Mononuclear cell (primary cell): ENCODE data around the gene GORASP2. TPM values are rescaled to one million over a fixed set of nuclear protein-coding genes. Genes with fewer than 3 reads are reported as not detected.

Experiments
- H3K27me3 ChIP-seq: 2 replicates; pipeline ENCODE4 v1.6.0; 2011; ENCODE audit warnings: low read length, control low read depth; ENCODE audit not compliant: insufficient read depth
- H3K4me1 ChIP-seq: 2 replicates; pipeline ENCODE4 v1.5.1; 2011; ENCODE audit warnings: mild to moderate bottlenecking, low read length, control low read depth; ENCODE audit not compliant: insufficient read depth
- H3K4me3 ChIP-seq: 2 replicates; pipeline ENCODE4 v1.5.1; 2011; ENCODE audit warnings: mild to moderate bottlenecking, low read length, moderate library complexity
- H3K9me3 ChIP-seq: 2 replicates; pipeline ENCODE4 v1.5.1; 2011; ENCODE audit warnings: low read depth, mild to moderate bottlenecking, control low read depth, low read length
- total RNA-seq: library from RNA; depleted of rRNA; stranded (reverse); fragments of >200 nt; gene quantifications from one replicate; pipeline ENCODE4 v1.2.3, GENCODE V29; 2012

Gene GORASP2
- total RNA-seq, 1 donor: 40.7 TPM

GRCh38 chr2:170932948-170933347, 3.9 kb downstream of the GORASP2 start:
- no peaks in the 10 kb centered on the region for H3K27me3 ChIP-seq
- no peak overlapping the region for H3K4me3 ChIP-seq
- H3K9me3 ChIP-seq: no peaks in the 10 kb centered on the region
- H3K4me1 ChIP-seq: peaks cover 21% of the 10 kb centered on the region

GRCh38 chr2:170937709-170938379, 8.8 kb downstream of the GORASP2 start:
- H3K27me3 ChIP-seq: no peaks in the 10 kb centered on the region
- H3K4me3 ChIP-seq: no peak overlapping the region
- H3K4me1 ChIP-seq: peaks cover 8% of the 10 kb centered on the region
- no peaks in the 10 kb centered on the region for H3K9me3 ChIP-seq

DNA sequence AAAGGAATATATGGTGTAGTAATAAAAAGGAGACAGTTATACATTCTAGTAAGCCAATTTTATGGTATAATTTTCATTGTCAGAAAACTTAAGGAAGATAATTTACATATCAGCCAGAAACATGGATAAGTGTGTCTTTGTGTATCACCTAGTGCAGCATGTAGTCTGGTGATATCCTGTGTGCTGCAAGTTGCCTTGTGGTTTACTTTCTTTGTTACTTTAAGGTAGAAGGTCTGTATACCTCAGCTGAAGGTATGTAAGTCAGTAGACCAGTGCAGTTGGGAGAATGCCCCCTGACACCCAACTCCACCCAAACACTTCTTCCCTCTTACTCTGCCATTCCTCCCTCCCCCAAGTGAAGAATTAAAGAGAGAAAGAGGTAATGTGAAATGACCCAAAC, 11.0 kb downstream of the GORASP2 start:
- no peaks in the 10 kb centered on the region for H3K9me3 ChIP-seq
- H3K4me3 ChIP-seq: no peak overlapping the region
- H3K4me1 ChIP-seq: peaks cover 8% of the 10 kb centered on the region
- no peaks in the 10 kb centered on the region for H3K27me3 ChIP-seq

DNA sequence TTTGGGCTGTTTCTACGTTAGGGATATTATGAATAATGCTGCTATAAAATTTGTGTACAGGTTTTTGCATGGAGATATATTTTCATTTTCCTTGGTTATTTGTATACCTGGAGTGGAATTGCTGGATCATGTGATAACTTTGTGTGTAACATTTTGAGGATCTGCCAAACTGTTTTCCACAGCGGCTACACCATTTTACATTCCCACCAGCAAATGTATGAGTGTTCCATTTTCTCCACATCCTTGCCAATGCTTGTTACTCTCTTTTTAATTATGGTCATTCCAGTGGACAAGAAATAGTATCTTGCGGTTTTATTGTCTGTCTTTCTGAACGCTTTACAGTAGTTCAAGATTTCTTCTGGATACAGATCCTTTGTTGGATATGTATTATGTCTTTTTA, 13.6 kb downstream of the GORASP2 start:
- H3K4me1 ChIP-seq: peaks cover 5% of the 10 kb centered on the region

GRCh38 chr2:170943041-170943440, 14.0 kb downstream of the GORASP2 start:
- H3K4me1 ChIP-seq: peaks cover 5% of the 10 kb centered on the region

More for the DNA sequence above, 13.6 kb downstream of the GORASP2 start:
- Histone ChIP-seq H3K4me3 (no peak overlapping the region), H3K9me3 (no peaks in the 10 kb centered on the region), H3K27me3 (no peaks in the 10 kb centered on the region)

GRCh38 chr2:170943596-170943995, 14.5 kb downstream of the GORASP2 start:
- no peaks in the 10 kb centered on the region for H3K9me3 ChIP-seq
- H3K27me3 ChIP-seq: no peaks in the 10 kb centered on the region
- H3K4me3 ChIP-seq: no peak overlapping the region
- peaks cover 3% of the 10 kb centered on the region for H3K4me1 ChIP-seq

More at GRCh38 chr2:170943041-170943440, 14.0 kb downstream of the GORASP2 start:
- no peaks in the 10 kb centered on the region for H3K9me3 ChIP-seq
- H3K27me3 ChIP-seq: no peaks in the 10 kb centered on the region
- no peak overlapping the region for H3K4me3 ChIP-seq

DNA sequence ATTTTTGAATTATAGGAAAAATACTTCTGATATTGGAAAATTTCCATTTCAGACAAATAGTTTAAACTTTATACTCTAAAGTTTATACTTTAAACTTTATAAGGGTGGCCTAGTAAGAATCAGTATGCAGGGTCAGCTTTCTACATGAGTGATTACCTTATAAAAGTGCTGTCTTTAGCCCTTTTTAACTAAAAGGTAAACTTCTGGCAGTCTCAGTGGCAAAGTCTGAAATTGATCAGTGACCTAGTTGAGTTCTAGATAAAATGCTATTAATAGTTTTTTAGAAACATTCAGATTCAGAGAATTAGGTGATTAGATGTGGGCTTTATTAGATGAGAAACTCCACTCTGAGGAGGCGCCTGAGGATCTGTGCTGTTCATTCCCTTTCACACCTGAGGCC, 15.5 kb downstream of the GORASP2 start:
- Histone ChIP-seq H3K4me1 (peaks cover 1% of the 10 kb centered on the region), H3K9me3 (no peaks in the 10 kb centered on the region), H3K4me3 (no peak overlapping the region), H3K27me3 (no peaks in the 10 kb centered on the region)

- Histone ChIP-seq H3K27me3 (no peaks in the 10 kb centered on the region), H3K9me3 (no peaks in the 10 kb centered on the region), H3K4me1 (peaks cover 14% of the 10 kb centered on the region)
These were observed 20.4 kb downstream of the GORASP2 start for GRCh38 chr2:170949415-170949814.

DNA sequence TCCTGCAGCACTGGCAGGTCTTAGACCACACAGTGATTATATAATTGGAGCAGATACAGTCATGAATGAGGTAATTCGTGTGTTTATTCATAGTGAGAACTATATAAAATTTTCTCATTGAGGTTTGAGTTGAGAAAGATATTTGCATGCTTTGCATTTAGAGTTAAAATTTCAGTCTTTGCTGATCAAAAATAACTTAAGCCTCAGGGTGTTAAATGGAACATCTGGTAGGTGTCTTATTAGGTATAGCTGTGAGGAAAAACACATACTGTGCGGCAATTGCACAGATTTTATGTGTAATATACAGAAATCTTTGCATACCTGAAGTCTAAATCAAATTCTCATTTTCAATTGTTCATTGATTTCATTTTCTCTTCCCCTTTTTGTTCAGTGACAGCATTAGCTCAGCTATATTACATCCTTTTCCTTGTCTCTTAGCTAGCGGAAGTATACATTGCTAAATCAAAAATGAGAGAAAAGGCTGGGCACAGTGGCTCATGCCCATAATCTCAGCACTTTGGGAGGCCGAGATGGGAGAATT, 21.2 kb downstream of the GORASP2 start:
- no peaks in the 10 kb centered on the region for H3K9me3 ChIP-seq
- no peaks in the 10 kb centered on the region for H3K27me3 ChIP-seq
- no peak overlapping the region for H3K4me3 ChIP-seq
- H3K4me1 ChIP-seq: peaks cover 14% of the 10 kb centered on the region

More at GRCh38 chr2:170949415-170949814, 20.4 kb downstream of the GORASP2 start:
- H3K4me3 ChIP-seq: no peak overlapping the region

- Histone ChIP-seq H3K27me3 (no peaks in the 10 kb centered on the region), H3K4me3 (no peak overlapping the region), H3K9me3 (no peaks in the 10 kb centered on the region), H3K4me1 (peaks cover 14% of the 10 kb centered on the region)
These were observed 24.9 kb downstream of the GORASP2 start for GRCh38 chr2:170953941-170954340.

GRCh38 chr2:170963386-170963785, 34.3 kb downstream of the GORASP2 start:
- H3K9me3 ChIP-seq: no peaks in the 10 kb centered on the region
- no peaks in the 10 kb centered on the region for H3K4me1 ChIP-seq
- H3K27me3 ChIP-seq: no peaks in the 10 kb centered on the region
- H3K4me3 ChIP-seq: no peak overlapping the region

DNA sequence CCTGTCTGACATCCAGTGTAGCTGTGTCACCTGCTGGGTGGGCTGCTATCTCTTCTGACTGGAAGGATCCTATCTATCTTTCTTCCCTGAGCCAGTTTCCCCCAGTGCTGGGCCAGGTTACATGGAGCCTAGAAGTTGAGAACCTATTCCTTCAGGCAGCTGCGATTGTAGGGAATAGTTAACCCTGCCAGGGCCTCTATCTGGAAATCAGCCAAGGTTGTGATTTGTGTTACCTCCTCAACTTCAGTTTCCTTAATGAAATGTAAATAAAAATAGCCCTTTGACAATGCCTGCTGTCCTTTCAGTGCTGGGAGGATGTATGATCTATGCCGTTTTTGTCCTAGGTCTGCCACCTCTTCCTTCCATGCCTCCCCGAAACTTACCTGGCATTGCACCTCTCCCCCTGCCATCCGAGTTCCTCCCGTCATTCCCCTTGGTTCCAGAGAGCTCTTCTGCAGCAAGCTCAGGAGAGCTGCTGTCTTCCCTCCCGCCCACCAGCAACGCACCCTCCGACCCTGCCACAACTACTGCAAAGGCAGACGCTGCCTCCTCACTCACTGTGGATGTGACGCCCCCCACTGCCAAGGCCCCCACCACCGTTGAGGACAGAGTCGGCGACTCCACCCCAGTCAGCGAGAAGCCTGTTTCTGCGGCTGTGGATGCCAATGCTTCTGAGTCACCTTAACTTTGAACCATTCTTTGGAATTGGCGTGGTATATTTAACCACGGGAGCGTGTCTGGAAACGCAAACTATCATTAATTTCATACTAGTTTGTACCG, 36.6 kb downstream of the GORASP2 start:
- no peaks in the 10 kb centered on the region for H3K27me3 ChIP-seq
- no peaks in the 10 kb centered on the region for H3K4me1 ChIP-seq
- H3K4me3 ChIP-seq: no peak overlapping the region
- H3K9me3 ChIP-seq: no peaks in the 10 kb centered on the region

GRCh38 chr2:170966648-170967396, 37.8 kb downstream of the GORASP2 start:
- H3K9me3 ChIP-seq: no peaks in the 10 kb centered on the region
- no peaks in the 10 kb centered on the region for H3K27me3 ChIP-seq
- H3K4me3 ChIP-seq: no peak overlapping the region
- H3K4me1 ChIP-seq: no peaks in the 10 kb centered on the region

DNA sequence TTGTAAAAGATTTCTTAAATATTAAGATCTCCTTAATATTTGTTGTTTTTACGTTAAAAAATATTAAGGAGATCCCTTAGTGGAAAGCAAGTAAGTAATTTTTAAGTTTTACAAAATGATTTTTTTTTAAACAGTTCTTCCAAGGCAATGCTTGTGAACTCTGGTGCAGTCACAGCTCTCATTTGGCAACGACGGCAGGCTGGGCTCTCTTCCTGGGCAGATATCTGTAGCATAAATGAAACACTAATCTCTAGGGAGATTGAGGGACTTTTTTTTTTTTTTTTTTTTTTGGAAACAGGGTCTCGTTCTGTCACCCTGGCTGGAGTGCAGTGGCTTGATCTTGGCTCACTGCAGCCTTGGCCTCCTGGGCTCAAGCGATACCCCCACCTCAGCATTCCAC, 38.5 kb downstream of the GORASP2 start:
- Histone ChIP-seq H3K4me1 (no peaks in the 10 kb centered on the region), H3K9me3 (no peaks in the 10 kb centered on the region), H3K4me3 (no peak overlapping the region)

More for the DNA sequence above, 38.5 kb downstream of the GORASP2 start:
- no peaks in the 10 kb centered on the region for H3K27me3 ChIP-seq
